ENCODE data around the gene BRD1. TPM values are rescaled to one million over a fixed set of nuclear protein-coding genes. Genes with fewer than 3 reads are reported as not detected.

The BRD1 gene
- polyA plus RNA-seq, 1 donor from 2014 or later = 79.3 TPM

DNA sequence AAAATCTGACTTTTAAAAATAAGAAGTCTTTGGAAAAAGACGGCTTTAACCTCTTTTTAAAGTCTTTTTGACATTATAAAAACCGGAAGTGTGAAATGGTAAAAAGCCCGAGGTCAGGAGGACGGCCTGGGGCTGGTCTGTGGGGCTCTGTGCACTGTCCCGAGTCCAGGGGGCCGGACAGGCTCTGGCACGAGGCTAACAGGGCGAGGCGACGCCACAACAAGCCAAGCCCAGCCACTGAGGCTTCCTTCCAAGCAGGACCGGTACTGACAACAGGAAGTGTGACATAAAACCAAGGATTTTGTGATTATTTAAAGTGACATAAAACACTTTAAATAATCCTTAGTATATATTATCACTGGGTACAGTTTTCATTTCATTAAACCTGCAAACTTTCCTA is 39.2 kb downstream of the BRD1 start:
- no peaks in the 10 kb centered on the region for H3K9me2 ChIP-seq (ENCODE audit: insufficient read depth, low read length)
- no peak overlapping the region for H3K27ac ChIP-seq (ENCODE audit: low read length)
- H3K9me3 ChIP-seq (ENCODE audit: low read length) = no peaks in the 10 kb centered on the region
- no peaks in the 10 kb centered on the region for H3K27me3 ChIP-seq (ENCODE audit: insufficient read depth, low read depth, low read length)
- no peaks in the 10 kb centered on the region for H3K36me3 ChIP-seq (ENCODE audit: insufficient read depth, low read length)
- H4K20me1 ChIP-seq (ENCODE audit: insufficient read depth) = peaks cover 35% of the 10 kb centered on the region
- H3K9ac ChIP-seq (ENCODE audit: low read length) = no peak overlapping the region
- no peak overlapping the region for H2AFZ ChIP-seq (ENCODE audit: low read depth, low read length)
- TF ChIP-seq CTCF (IDR thresholded peaks at IDR 0.05; ENCODE audit: poor library complexity, severe bottlenecking) (no peak), TAF1 (IDR thresholded peaks at IDR 0.05; ENCODE audit: low read depth) (no peak)
- H3F3A ChIP-seq (ENCODE audit: insufficient read depth, low read length, poor library complexity, severe bottlenecking) = no peaks in the 10 kb centered on the region
- peaks cover 62% of the 10 kb centered on the region for H3K79me2 ChIP-seq (replicated peaks; ENCODE audit: insufficient read depth, low read length)
- H3K4me3 ChIP-seq (ENCODE audit: low read length) = no peak overlapping the region
- H3K4me2 ChIP-seq (ENCODE audit: low read length) = no peak overlapping the region

DNA sequence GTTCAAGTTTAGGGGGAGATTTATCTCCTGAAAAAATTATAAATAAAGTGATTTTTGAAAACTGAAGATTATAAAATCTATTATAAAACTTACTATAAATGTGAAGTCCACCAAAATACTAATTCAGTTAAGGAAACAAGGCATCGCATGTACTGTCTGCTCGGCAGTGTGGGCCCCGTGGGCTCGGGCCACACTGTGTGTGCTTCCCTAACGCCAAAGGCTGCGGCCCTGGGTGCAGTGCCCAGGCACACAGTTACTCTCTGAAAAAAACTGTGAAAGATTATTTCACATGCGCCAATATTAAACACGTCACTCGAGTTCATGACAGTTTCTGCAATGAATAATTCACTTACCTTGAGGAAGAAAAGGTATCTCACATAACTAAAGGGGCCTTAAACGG is 39.8 kb downstream of the BRD1 start:
- Histone ChIP-seq H3K9me2 (ENCODE audit: insufficient read depth, low read length) (no peaks in the 10 kb centered on the region), H3K4me2 (ENCODE audit: low read length) (no peak overlapping the region), H3K27me3 (ENCODE audit: insufficient read depth, low read depth, low read length) (no peaks in the 10 kb centered on the region), H3F3A (ENCODE audit: insufficient read depth, low read length, poor library complexity, severe bottlenecking) (no peaks in the 10 kb centered on the region), H3K36me3 (ENCODE audit: insufficient read depth, low read length) (no peaks in the 10 kb centered on the region), H2AFZ (ENCODE audit: low read depth, low read length) (no peak overlapping the region), H3K4me3 (ENCODE audit: low read length) (no peak overlapping the region), H3K79me2 (replicated peaks; ENCODE audit: insufficient read depth, low read length) (peaks cover 59% of the 10 kb centered on the region), H3K9ac (ENCODE audit: low read length) (no peak overlapping the region), H4K20me1 (ENCODE audit: insufficient read depth) (peaks cover 35% of the 10 kb centered on the region), H3K27ac (ENCODE audit: low read length) (no peak overlapping the region), H3K9me3 (ENCODE audit: low read length) (no peaks in the 10 kb centered on the region)
- TF ChIP-seq RAD21 (conservative IDR thresholded peaks at IDR 0.05) (no peak), POLR2AphosphoS5 (IDR thresholded peaks at IDR 0.05) (no peak), TAF1 (IDR thresholded peaks at IDR 0.05; ENCODE audit: low read depth) (no peak), REST (IDR thresholded peaks at IDR 0.05; ENCODE audit: borderline replicate concordance) (no peak), EZH2 (IDR thresholded peaks at IDR 0.05; ENCODE audit: borderline replicate concordance, insufficient read depth, low read length, poor library complexity, severe bottlenecking) (no peak), EP300 (conservative IDR thresholded peaks at IDR 0.05; ENCODE audit: poor library complexity, severe bottlenecking) (no peak), MXI1 (conservative IDR thresholded peaks at IDR 0.05; ENCODE audit: poor library complexity, severe bottlenecking) (no peak), CTCF (IDR thresholded peaks at IDR 0.05; ENCODE audit: poor library complexity, severe bottlenecking) (no peak)

Data from neural cell (in vitro differentiated cells).